Suppressor macrophage (primary cell): ENCODE results near the gene NRXN2.

Source experiments
- DNase-seq, 4 experiments: peaks; one replicate each; pipeline ENCODE4 v3.0.0-alpha.2; 2020 to 2022

The NRXN2 gene

GRCh38 chr11:64759131-64759721 is 36.2 kb upstream of the NRXN2 start:
- DNase-seq = no peak

DNA sequence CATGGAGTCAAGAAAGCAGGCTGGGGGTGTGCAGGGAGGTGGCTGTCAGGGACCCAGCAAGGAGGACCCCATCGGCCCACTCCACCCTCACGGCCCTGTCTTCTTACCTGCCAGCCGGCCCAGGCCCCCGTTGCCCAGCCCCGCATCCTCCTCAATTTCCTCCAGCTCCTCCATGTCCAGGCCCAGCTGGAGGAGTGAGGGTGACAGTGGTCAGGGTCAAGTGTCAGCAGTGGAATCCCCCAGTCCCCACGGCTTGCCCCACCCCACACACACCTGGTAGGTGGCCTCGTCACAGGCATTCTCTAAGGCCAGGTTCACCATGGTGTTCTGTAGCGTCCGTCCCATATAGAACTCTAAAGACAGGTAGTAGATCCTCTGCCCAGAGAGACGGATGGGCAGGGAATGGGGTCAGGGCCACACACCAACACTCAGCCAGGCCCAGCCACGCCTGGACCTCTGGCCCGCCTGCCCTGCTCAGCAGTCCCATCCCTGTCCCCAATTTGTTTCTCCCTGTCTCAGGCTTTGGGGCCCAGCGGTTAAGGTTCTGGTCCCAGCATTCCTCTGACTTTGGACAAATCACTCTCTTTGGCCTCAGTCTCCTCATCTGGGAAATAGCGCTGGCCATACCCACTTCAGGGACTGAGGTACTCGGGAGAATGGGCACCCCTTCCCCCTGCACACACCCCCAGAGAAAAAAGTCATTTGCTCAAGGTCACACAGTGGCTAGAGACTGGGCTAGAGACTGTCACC is 35.5 kb upstream of the NRXN2 start:
- DNase-seq = no peak

DNA sequence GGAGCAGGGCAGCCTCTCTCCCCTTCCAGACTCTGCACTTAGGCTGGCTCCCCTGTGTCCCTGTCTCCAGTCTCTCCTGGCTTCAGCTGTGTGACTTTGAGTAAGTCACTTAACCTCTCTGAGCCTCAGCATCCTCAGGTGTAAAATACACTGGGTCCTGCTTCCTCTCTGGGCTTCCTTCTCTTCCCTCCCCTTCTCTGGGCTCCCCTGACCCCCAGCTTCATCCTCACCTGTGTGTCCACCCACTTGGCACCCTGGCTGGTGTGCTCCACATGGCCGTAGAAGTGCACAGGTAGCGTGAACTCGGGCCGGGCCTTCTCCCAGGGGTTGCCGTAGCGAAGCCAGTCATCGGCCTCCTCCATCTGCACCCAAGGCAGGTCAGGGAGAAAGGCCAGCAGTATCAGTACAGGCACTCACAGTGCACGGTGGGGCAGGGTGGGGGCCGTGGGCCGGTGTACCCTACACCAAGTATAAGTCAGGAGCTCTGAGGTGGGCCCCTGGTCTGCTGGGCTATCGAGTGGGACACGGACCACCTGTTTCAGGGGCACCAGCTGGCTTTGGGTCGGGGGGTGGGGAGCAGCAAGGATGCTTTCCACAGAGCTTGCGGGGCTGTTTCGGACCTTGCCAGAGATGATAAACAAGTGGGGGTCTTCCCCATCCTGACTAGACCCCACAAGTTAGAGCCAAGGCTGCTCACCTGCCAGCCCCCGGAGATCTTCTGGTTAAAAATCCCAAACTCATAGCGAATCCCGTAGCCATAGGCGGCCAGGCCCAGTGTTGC is 34.7 kb upstream of the NRXN2 start:
- DNase-seq = no peak

- no peak for DNase-seq
Measured at GRCh38 chr11:64755681-64756361, 32.8 kb upstream of the NRXN2 start.

DNA sequence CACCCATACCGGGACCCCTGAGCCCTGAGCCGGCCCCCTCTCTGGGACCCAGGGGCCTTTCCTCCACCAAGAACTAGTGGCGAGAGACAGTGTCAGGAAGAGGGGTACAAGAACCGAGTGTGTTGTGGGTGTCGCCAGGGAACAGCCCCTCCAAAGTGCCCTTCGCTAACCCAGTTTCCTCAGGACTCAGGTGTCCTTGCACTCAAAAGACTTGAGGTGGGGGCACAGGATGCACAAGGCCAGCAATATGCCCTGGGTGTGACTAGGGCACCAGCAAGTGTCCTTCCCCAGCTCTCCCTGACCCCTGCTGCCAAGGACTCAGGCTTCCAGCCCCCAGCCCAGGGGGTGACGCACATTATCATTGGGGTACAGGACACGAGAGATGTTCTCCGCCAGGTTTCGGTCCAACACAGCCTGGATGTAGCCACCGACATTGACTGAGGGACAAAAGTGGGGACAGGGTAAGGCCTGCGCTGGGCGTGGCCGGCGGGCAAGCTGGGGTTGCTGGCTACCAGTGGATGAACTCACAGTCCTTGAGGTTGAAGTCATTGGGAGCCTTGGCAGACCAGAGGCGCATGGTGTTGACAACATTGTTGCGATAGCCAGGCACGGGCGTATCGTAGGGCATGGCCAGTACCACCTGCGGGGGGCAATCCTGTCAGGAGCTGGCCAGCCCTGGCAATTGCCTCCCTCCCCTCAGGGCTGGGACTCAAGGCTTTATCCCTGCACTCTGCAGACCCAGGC is 32.1 kb upstream of the NRXN2 start:
- no peak for DNase-seq

DNA sequence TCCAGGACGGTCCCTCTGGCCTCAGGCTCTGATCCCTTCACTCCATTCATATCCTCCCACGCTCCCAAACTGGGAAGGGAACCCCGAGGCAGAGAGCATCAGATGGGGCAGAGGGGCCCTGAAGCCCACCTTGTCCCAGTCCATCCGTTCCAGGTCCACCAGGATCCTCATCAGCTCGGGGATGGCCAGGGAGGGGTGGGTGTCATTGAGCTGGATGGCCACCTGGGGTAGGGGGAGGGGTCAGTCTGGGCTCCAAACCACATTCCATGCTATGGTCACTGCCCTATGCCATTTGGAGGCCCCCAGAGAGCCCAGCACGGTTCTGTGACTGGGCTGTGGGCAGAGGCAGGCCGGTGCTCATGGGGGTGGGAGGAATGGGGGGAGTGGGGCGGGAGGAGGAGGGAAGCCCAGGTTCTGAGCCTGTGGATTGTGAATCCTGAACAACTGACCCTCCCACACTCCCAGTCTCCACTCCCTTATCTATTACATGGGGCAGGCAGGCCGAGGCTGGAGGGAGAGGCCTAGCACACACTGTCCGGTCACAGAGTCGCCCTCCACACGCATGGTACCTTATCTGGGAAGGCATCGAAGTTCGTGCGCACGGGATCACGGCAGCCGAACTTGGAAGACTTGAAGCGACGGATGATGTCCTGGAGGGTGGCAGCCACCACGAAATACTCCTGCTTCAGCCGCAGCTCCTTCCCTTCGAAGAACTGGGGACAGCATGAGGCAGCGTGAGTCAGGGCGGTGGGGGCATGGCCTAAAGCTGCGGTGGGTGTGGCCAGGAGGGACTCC is 31.3 kb upstream of the NRXN2 start:
- DNase-seq = no peak

DNA sequence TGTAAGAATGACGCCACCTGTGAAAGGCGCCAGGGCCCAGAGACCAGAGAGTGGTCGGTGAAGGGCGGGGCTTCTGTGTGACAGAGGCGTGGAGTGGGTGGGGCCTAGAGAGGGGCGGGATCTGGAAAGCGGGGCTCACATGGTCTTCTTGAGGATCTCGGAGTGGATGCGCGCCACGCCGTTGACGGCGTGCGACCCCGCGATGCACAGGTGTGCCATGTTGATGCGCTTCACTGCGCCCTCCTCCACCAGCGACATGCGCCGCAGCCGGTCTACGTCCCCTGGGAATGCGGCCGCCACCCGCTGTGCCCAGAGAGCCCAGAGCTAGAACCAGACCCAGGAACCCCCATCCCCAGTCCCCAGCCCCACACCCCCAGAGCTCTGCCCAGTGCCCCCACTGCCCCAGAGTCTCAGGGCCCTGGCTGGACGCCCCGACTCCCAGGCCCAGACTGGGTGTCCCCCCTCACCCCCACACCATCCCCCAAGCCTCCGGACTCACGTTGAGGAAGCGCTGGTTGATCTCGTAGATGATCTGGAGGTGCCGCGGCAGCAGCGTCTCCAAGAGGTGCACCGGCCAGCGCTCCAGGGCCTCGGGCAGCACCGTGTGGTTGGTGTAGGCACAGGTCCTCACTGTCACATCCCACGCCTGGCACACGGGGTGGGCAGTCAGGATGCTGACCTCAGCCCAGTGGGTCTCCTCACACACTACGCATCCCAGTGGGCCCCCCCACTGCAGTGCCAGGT is 30.6 kb upstream of the NRXN2 start:
- no peak for DNase-seq

DNA sequence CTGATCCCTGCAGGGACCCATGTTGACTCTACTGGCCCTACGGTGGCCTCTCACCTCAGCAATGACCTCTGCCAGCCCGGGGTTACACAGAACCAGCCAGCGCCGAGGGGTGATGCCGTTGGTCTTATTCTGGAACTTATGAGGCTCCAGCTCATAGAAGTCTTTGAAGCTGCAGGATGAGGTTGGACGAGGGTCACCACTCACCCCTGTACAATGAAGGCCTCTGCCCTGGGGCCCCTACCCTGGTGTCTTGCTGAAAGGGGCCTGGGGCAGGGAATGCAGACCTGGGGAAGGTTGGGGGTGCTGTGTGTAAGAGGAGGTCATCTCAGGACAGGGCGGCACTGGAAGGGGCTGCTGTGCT is 30.0 kb upstream of the NRXN2 start:
- DNase-seq = no peak

DNA sequence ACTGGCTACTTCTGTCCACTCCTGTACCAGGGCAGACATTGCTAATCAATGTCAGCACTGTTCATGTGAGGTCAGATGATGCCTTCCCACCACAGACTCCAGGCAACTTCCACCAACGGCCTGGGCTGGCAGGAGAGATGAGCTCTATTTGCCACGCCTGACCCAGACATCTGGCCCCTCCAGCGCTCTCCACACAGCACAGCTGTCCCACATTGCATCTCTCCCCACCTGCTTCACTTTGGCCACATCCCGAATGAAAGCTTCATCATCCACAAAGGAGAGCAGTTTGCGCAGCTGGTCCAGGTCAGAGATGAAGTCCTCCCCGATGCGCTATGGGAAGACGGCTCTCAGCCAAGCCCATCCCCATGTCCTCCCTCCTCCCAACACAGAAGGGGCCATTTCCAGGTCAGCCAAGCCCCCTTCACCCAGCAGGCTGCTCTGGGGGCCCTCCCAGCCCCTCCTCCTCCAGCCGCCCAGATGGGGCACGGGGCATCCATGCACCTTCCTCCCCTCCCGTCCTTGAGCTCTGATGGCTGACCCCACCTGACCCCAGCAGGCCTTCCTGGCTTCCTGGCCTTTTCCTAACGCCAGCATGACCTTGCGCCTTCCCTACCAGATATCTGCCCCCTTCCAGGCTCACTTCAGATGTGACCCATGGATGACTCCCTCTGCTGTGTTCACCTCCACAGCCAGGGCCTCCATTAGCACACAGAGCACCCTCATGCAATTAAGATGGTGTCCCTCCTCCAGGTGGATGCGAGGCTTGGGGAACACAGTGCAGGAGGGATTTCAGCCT is 29.4 kb upstream of the NRXN2 start:
- no peak for DNase-seq

DNA sequence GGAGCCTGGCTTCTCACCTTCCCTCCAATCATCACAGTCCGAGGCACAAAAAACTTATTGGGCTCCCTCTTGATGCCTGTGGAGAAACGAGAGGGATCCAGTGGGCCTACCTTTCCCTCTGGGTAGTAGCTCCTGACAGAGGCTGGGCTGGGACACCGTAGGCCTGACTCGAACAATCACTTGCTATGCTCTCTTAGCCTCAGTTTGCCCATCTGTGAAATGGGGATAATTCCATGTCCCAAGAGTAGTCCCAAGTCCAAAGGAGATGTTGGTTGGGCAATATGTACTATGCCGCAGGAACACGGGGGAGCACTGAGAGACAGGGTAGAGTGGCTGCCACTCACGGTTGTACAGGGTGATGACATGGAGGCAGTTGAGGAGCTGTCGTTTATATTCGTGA is 28.6 kb upstream of the NRXN2 start:
- no peak for DNase-seq

DNA sequence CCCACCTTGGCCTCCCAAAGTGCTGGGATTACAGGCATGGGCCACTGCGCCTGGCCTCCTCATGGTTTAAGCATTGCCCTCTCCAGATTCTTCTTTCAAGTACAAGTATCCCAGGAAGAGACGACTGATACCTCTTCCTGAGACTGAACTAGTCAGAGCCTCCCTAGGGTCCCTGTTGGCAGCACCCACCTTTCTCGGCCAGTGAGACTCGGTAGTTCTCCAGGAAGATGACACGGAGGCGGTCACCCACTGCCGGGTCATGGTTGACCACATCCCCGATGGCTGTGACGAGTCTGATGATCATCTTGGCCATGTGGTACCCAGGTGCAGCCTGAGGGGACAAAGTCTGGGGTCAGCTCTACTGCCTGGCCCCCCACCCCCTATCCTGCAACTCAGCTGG is 28.1 kb upstream of the NRXN2 start:
- no peak for DNase-seq

DNA sequence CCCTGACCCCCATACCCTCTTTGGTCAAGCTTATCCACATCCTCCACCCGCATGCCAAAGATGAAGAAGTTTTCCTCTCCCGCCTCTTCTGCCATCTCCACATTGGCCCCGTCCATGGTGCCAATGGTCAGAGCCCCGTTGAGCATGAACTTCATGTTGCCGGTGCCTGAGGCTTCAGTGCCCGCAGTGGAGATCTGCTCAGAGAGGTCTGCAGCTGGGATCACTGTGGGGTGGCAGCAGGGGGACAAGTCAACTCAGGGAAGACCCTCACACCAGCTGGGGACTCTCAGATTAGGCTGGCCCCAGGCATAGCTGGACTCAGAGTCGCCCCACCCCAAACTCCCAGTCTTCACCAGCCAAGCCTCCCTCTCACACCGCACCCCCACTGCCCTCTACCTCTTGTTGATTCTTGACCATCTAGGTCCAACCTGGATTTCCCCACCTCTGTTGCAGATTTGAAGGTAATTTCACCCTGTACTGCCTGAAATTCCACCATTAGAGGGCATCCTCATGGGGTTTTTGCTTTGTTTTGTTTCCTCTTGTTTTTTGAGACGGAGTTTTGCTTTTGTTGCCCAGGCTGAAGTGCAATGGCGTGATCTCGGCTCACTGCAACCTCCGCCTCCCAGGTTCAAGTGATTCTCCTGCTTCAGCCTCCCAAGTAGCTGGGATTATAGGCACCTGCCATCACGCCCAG is 27.5 kb upstream of the NRXN2 start:
- DNase-seq = no peak

DNA sequence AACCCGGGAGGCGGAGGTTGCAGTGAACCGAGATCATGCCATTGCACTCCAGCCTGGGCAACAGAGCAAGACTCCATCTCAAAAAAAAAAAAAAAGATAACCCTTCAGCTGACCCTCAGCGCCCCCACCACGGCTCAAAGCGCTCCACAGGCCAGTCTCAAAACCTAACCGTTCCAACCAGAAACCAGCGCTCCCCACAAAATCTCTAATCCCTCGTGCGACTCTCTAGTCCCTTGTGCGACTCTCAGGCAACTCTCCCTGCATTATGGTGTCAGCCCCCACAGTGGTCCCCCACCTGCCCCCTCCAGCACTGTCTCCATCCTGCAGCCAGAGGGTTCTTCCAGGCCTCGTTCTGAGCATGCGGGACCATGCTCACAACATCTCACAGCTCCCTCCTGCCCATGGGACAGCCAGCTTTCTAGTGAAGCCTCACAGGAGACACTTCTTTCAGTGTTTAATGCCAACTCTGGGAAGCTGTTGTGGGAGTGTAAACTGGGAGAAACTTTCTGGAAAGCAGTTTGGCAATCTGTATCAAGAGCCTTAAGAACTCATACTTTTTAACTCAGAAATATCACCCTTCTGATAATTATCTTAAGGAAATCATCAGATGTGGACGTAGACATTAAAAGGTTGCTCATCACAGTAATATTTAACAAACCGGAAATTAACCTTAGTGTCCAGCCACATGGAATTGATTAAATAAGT is 25.1 kb upstream of the NRXN2 start:
- no peak for DNase-seq

GRCh38 chr11:64746486-64746885 is 23.5 kb upstream of the NRXN2 start:
- no peak for DNase-seq

- peak; percentile 38 to 65 (median 46) for DNase-seq
Measured at GRCh38 chr11:64745521-64746328, 22.7 kb upstream of the NRXN2 start.

GRCh38 chr11:64745189-64745520 is 22.2 kb upstream of the NRXN2 start:
- DNase-seq = peak; percentile 61 to 81 (median 74)

GRCh38 chr11:64744544-64745188 is 21.7 kb upstream of the NRXN2 start:
- no peak for DNase-seq
